DOHH2 (cell line): Measurements from ENCODE around the gene LOXHD1.

Experiments
- EZH2phosphoT487 ChIP-seq: fragments of 200-600 bp; sonication (generic); IDR thresholded peaks from 2 replicates; pipeline ENCODE4 v1.6.1; 2017; ENCODE audit warnings: borderline replicate concordance, mild to moderate bottlenecking, antibody characterized with exemption, low read length, moderate library complexity, mixed read lengths
- TF ChIP-seq, protein P1 (sequence below): fragments of 200-600 bp; sonication (generic); IDR thresholded peaks from one replicate; pipeline ENCODE4 v1.5.1; 2014; ENCODE audit warnings: antibody characterized with exemption, mild to moderate bottlenecking, low read depth, low read length; ENCODE audit not compliant: poor library complexity, severe bottlenecking

DNA sequence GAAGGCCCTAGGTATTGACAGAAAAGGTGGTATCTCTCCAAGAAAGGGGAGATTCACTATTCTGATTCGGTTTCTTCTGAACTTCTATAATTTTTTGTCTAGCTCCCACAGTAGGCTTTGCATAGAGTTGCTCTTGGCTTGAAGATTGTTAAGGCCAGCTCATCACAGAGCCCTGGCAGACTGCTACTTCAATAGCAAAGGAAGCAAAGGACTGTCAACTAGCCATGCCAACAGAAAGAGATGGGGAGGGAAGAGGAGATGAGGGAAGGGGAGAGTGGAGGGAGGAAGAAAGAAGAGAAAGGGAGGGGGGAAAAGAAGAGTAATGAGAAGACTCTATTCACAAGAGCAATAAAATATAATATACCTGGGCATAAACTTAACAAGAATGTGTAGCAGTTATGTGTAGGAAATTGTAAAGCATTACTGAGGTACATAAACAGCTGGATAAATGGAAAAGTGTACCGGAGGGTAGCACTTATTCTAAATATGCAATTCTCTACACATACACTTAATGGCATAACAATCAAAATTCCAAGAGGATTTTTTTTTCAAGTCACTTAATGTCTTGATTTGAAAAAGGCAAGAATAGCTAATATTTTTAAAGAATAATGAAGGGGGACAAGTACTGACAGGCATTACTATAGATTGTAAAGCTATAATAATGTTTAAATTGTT, 102.5 kb downstream of the LOXHD1 start:
- TF ChIP-seq, protein P1, sequence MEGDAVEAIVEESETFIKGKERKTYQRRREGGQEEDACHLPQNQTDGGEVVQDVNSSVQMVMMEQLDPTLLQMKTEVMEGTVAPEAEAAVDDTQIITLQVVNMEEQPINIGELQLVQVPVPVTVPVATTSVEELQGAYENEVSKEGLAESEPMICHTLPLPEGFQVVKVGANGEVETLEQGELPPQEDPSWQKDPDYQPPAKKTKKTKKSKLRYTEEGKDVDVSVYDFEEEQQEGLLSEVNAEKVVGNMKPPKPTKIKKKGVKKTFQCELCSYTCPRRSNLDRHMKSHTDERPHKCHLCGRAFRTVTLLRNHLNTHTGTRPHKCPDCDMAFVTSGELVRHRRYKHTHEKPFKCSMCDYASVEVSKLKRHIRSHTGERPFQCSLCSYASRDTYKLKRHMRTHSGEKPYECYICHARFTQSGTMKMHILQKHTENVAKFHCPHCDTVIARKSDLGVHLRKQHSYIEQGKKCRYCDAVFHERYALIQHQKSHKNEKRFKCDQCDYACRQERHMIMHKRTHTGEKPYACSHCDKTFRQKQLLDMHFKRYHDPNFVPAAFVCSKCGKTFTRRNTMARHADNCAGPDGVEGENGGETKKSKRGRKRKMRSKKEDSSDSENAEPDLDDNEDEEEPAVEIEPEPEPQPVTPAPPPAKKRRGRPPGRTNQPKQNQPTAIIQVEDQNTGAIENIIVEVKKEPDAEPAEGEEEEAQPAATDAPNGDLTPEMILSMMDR = no peak
- no peak for TF ChIP-seq EZH2phosphoT487
